NCI-H510A treated with DMSO at 0.1 percent for 48 hours (cell line): ENCODE measurements around the gene ANO9.
"Not testable (repeated sequence)": the region's sequence is repeated elsewhere in the genome, so short reads cannot be mapped to it uniquely, and the experiment has no call there.

Experiments
- DNase-seq: peaks from one replicate; lab custom pipeline; 2025; lab: John Stamatoyannopoulos, UW

Gene ANO9

GRCh38 chr11:415640-416041, 26.2 kb downstream of the ANO9 start:
- DNase-seq, result no peak

- DNase-seq, result no peak
These were observed 27.4 kb downstream of the ANO9 start for GRCh38 chr11:414318-414857.

GRCh38 chr11:413120-414081, 28.4 kb downstream of the ANO9 start:
- DNase-seq, result no peak

GRCh38 chr11:412641-413119, 29.1 kb downstream of the ANO9 start:
- DNase-seq, result no peak

GRCh38 chr11:411520-411919, 30.3 kb downstream of the ANO9 start:
- DNase-seq, result not testable (repeated sequence)

- DNase-seq, result not testable (repeated sequence)
These were observed 31.1 kb downstream of the ANO9 start for GRCh38 chr11:410711-411110.

- no peak for DNase-seq
These were observed 32.0 kb downstream of the ANO9 start for GRCh38 chr11:409600-410483.

- no peak for DNase-seq
These were observed 32.7 kb downstream of the ANO9 start for GRCh38 chr11:409008-409599.

GRCh38 chr11:408154-409007, 33.4 kb downstream of the ANO9 start:
- DNase-seq, result no peak

GRCh38 chr11:407651-408123, 34.1 kb downstream of the ANO9 start:
- no peak for DNase-seq

- DNase-seq, result no peak
These were observed 34.8 kb downstream of the ANO9 start for GRCh38 chr11:406796-407650.

- DNase-seq, result no peak
These were observed 35.6 kb downstream of the ANO9 start for GRCh38 chr11:405954-406795.

- DNase-seq, result no peak
These were observed 36.4 kb downstream of the ANO9 start for GRCh38 chr11:405323-405953.

GRCh38 chr11:404551-405264, 37.1 kb downstream of the ANO9 start:
- no peak for DNase-seq

- no peak for DNase-seq
These were observed 37.9 kb downstream of the ANO9 start for GRCh38 chr11:403761-404431.

GRCh38 chr11:403021-403760, 38.6 kb downstream of the ANO9 start:
- DNase-seq, result no peak
